GM12872 (cell line): Measurements from ENCODE around the gene AGAP1.

ENCODE experiments used
- TF ChIP-seq, protein P1 (sequence below): IDR thresholded peaks from 3 replicates; pipeline ENCODE4 v1.5.1; 2011; ENCODE audit warnings: low read depth, mild to moderate bottlenecking, low read length, moderate library complexity; ENCODE audit not compliant: insufficient read depth

Gene AGAP1

DNA sequence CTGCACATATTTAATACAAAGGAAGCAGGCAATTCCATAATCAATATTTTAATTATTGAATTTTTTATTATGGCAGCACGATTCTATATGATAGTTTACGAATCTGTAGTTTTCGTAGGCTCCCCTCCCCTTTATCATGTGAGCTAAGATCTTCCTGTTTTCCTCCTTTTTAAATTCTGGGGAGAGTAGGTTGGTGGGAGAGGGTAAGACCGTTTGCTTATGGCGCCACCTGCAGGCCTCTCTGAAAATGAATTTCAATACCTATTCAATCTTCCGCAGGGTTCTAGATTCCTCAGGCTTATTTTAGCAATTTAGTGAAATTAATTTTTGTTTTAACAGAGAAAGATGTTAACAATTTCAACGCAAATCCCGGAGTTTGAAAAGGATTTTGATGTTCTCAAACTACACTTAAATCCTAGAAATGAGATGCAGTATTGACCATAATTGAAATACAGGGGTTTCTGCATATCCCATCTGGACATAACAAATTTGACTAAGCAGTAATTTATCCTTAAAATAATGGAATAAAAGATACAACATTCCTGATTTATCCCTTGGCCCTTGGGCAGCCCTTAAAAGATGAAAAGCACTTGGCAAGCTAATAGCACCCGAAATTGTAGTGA, 687.1 kb downstream of the AGAP1 start:
- TF ChIP-seq, protein P1, sequence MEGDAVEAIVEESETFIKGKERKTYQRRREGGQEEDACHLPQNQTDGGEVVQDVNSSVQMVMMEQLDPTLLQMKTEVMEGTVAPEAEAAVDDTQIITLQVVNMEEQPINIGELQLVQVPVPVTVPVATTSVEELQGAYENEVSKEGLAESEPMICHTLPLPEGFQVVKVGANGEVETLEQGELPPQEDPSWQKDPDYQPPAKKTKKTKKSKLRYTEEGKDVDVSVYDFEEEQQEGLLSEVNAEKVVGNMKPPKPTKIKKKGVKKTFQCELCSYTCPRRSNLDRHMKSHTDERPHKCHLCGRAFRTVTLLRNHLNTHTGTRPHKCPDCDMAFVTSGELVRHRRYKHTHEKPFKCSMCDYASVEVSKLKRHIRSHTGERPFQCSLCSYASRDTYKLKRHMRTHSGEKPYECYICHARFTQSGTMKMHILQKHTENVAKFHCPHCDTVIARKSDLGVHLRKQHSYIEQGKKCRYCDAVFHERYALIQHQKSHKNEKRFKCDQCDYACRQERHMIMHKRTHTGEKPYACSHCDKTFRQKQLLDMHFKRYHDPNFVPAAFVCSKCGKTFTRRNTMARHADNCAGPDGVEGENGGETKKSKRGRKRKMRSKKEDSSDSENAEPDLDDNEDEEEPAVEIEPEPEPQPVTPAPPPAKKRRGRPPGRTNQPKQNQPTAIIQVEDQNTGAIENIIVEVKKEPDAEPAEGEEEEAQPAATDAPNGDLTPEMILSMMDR = peak; percentile 54; the same call in 2 of the 3 replicates
